HepG2 (cell line): ENCODE data around the gene PACS2.

Source experiments
- CTCF ChIP-seq: sonication (generic); formaldehyde crosslinking; IDR thresholded peaks from 2 replicates; pipeline ENCODE4 v1.5.0; 2020; ENCODE audit warnings: mild to moderate bottlenecking, missing genetic modification reagents, moderate library complexity
- EZH2 ChIP-seq: conservative IDR thresholded peaks from 2 replicates; pipeline ENCODE4 v1.6.1; 2012; ENCODE audit warnings: mild to moderate bottlenecking, low read depth, low read length, moderate library complexity
- MLLT10 ChIP-seq: sonication (generic); formaldehyde crosslinking; IDR thresholded peaks from 2 replicates; pipeline ENCODE4 v1.4.0; 2020; ENCODE audit warnings: missing genetic modification reagents
- TCF7 ChIP-seq: sonication (generic); IDR thresholded peaks from 2 replicates; pipeline ENCODE4 v1.6.1; 2016; ENCODE audit warnings: antibody characterized with exemption, low read depth
- ZBTB1 ChIP-seq: sonication (generic); formaldehyde crosslinking; IDR thresholded peaks from 2 replicates; pipeline ENCODE4 v1.4.0; 2020; ENCODE audit warnings: missing genetic modification reagents, borderline replicate concordance
- ZC3H4 ChIP-seq: sonication (generic); formaldehyde crosslinking; IDR thresholded peaks from 2 replicates; pipeline ENCODE4 v1.4.0; 2020; ENCODE audit warnings: missing genetic modification reagents, borderline replicate concordance
- ZNF510 ChIP-seq: sonication (generic); formaldehyde crosslinking; IDR thresholded peaks from 2 replicates; pipeline ENCODE4 v1.4.0; 2020; ENCODE audit warnings: low read depth, mild to moderate bottlenecking, missing genetic modification reagents
- TF ChIP-seq, protein P1 (sequence below): sonication (generic); formaldehyde crosslinking; IDR thresholded peaks from 2 replicates; pipeline ENCODE4 v1.5.0; 2020; ENCODE audit warnings: missing genetic modification reagents, mild to moderate bottlenecking, borderline replicate concordance
- TF ChIP-seq, protein P2 (sequence below): IDR thresholded peaks from 2 replicates; pipeline ENCODE4 v1.6.1; 2012; ENCODE audit warnings: inconsistent platforms

- TF ChIP-seq ZC3H4 (CRISPR knock-in tag) (no peak), ZBTB1 (CRISPR knock-in tag) (no peak), EZH2 (no peak), TCF7 (no peak), ZNF510 (CRISPR knock-in tag) (no peak), MLLT10 (CRISPR knock-in tag) (no peak), CTCF (CRISPR knock-in tag) (no peak)
- TF ChIP-seq, protein P1, sequence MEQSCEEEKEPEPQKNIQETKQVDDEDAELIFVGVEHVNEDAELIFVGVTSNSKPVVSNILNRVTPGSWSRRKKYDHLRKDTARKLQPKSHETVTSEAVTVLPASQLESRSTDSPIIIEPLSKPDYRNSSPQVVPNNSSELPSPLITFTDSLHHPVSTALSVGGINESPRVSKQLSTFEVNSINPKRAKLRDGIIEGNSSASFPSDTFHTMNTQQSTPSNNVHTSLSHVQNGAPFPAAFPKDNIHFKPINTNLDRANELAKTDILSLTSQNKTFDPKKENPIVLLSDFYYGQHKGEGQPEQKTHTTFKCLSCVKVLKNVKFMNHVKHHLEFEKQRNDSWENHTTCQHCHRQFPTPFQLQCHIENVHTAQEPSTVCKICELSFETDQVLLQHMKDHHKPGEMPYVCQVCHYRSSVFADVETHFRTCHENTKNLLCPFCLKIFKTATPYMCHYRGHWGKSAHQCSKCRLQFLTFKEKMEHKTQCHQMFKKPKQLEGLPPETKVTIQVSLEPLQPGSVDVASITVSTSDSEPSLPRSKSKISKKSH = no peak
- TF ChIP-seq, protein P2, sequence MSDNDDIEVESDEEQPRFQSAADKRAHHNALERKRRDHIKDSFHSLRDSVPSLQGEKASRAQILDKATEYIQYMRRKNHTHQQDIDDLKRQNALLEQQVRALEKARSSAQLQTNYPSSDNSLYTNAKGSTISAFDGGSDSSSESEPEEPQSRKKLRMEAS = no peak
Observed at GRCh38 chr14:105442125-105442524, 127.6 kb downstream of the PACS2 start.
